GM18517 (cell line): ENCODE data around the gene DDX41.
A peak's percentile ranks its signal among the peaks of the same experiment; 100 is the strongest.

Experiments
- ATAC-seq: cut with Tn5 transposase; IDR thresholded peaks from one replicate; pipeline ENCODE4 v1.9.1; 2021; ENCODE audit warnings: mild to moderate bottlenecking, moderate library complexity; ENCODE audit not compliant: unreplicated experiment

Gene DDX41

DNA sequence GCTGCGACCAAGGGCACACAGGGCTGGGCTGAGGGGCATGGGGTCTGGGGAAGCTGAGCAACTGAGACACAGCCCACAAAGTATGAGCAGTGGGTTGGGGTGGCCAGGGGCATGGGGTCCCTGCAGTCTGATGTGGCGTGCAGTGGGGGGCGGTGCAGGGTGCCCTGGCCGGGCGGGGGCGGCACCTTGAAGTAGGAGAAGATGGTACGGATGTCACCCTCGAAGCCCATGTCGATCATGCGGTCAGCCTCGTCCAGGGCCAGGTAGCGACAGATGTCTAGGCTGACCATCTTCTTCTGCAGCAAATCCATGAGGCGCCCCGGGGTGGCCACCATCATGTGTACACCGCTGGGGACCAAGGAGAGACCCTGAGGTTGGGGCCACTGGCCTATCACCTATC is 3.3 kb downstream of the DDX41 start:
- ATAC-seq, result no peak

- ATAC-seq, result no peak
Observed at GRCh38 chr5:177512736-177513380, 3.9 kb downstream of the DDX41 start.

DNA sequence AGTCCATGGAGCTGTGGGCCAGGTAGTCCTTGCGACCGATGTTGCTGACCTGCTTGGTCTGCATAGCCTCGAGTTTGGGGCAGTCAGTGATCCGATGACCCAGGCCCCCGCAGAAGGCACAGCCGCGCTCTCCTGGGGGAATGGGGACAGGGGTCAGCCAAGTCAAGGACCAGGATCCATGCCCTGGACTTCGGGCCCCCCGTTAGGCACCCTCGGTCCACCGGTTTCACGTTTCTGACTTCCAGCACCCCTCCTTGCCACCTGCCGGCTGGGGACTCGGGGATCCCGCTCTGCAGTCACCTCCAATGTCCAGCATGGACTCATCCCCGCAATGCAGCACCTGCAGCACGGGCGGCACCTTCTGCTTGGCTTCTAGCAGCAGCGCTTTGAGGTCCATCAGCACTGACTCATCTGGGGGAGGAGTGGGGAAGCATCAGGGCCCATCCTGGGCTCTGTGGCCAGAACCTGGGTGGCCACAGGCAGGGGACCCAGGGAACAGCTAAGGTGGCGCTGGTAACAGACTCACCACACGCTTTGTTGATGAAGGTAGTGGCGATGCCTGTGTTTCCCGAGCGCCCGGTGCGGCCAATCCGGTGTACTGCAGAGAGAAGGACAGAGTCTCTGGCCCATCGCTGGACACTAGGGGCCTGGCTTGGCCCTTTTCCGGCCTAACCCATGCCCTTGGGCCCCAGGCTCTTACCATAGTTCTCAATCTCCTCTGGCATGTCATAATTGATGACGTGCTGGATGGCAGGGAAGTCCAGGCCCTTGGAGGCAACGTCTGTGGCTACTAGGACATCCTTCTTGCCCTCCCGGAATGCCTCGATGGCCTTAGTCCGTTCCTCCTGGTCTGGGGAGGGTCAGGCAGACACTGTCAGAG is 4.7 kb downstream of the DDX41 start:
- no peak for ATAC-seq

- no peak for ATAC-seq
Observed at GRCh38 chr5:177511181-177511580, 5.6 kb downstream of the DDX41 start.

- peak; percentile 33 for ATAC-seq
Observed at GRCh38 chr5:177510567-177511053, 6.2 kb downstream of the DDX41 start.

DNA sequence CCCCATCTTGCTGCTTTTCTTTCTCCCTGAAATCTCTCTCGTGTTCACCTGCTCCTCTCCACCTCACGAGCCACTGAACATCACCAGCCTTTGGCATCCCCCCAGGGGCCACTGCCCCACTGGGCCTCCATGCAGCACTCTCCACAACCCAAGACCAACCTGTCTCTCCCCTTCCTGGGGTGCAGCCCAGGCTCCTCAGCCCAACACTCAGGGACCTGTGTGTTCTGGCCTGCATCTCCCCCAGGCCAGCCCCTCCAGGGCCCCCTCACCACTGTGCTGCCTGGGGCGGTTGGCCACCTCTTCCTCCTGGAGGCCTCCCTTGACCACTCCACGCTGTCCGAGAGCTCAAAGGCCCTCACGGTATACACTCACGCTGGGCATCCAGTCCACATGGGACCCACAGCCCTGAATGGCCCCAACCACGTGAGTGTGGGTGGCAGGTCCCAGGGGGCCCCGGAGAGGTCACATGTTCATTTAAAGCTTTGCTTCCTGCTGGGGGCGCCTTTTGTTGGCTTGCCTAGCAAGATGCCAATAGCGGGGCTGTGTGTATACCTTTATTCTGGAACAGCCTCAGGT is 6.7 kb downstream of the DDX41 start:
- peak; percentile 40 for ATAC-seq

GRCh38 chr5:177509381-177509951 is 7.3 kb downstream of the DDX41 start, which contains the start of gene DOK3:
Gene DOK3, minus strand, starts transcription at chr5:177509826. Its CDS starts 286 bp downstream, at chr5:177509540.
- peak; percentile 15 for ATAC-seq

GRCh38 chr5:177508837-177509236 is 7.9 kb downstream of the DDX41 start:
- peak; percentile 37 for ATAC-seq

DNA sequence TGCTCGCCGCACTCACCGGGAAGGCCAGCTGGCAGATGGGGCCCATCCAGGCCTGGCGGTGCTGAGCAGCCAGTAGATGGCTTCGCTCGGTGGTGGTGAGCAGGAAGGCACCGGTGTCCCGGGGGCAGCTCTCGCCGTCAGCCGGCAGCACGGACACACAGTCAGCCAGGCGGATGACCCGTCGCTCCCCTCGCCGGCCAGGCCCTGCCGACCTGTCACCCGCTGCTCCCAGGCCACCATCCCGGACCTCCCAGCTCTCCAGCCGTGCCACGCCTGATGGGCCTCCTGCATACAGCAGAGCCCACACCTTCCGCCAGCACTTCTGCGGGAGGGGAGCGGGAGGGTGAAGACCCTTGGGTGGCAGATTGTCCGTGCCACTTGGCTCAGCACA is 8.5 kb downstream of the DDX41 start:
- no peak for ATAC-seq

DNA sequence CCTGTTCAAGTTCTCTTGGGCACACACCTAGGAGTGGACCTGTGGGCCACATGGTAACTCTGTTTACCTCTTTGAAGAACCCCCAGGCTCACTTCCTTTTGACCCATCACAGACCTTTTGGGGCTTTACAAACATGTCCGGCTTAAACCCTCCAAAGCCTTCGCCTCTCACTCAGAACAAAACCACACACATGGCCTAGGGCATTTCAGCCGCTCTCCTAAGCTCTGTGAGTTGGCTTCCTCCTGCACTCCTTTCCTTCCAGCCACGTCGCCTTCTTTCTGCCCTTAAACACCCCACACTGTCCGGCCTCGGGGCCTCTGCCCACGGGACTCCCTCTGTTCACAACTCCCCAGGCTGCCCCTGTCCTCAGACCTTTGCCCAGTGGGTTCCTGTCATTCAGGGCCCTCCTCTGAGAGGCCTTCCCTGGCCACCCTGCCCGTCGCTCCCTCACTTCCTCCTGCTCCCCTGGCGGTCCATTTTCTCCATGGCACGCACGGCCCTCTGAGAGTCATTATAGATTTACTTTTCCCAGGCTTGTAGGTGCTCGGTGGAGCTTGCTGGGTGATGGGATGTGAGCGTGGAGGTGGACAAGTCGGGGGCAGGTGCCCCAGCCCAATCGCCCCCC is 9.1 kb downstream of the DDX41 start:
- ATAC-seq, result no peak

DNA sequence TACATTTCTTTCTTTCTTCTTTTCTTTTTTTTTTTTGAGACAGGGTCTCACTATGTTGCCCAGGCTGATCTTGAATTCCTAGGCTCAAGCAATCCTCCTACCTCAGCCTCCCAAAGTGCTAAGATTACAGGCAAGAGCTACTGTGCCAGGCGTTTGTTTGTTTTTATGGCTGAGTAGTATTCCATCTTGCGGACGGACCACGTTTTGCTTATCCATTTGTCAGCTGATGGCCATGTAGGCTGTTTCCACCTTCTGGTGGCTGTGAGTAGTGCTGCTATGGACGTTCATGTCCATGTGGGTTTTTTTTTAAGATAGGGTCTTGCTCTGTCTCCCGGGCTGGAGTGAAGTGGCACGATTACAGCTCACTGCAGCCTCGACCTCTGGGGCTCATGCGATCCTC is 9.6 kb downstream of the DDX41 start:
- no peak for ATAC-seq

DNA sequence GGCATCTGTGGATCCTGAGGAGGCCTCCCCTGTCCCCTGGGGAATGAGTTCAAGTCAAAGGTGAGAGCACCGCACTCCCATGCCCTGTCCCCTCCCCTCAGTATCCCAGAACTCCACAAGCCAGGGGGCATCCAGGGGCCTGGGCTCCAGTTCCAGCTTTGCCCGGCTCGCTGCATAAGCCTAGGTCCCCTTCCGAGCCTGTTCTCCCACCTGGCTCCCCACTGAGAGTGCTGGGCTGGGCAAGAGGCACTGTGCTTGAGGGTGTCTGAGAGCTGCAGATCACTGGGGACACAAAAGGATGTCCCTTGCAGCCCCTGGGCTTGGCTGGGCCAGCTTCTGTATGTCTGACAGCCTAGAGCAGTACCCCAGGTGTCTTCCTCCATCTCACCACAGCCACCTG is 11.7 kb downstream of the DDX41 start:
- no peak for ATAC-seq

- ATAC-seq, result no peak
Observed at GRCh38 chr5:177504086-177505056, 12.4 kb downstream of the DDX41 start.

DNA sequence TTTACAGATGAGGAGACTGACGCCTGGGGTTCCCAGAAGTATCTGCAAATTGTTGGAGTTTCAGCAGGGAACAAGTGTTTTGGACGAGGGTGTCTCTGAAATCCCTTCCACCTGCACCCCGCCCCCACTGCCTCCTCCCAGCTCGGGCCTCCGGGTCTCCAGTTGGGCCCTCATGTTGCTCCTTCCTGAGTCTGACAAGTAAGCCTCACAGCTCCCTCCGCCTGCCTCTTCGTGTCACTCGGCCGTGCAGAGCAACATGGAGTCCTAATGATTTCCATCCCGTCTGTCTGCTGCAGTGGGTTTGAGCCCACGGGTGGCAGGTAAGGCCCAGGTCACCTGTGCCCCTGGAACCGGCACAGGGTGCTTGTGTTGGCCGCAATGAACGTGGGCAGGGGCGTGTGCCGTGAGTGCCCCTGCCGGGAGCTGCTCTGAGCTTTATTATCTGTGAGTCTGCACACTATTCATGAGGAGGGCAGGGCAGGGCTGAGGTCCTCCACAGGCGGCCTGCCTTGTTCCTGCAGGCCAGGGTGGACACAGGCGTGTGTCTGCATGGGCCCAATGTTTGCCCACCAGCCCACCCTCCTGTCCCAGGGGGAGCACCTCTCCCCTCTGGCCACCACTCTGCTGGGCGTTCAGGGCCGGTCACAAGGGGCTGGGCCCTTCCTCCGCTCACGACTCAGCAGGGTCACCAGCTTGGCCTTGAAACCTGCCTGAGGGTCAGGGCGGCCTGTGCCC is 13.2 kb downstream of the DDX41 start:
- ATAC-seq, result no peak

DNA sequence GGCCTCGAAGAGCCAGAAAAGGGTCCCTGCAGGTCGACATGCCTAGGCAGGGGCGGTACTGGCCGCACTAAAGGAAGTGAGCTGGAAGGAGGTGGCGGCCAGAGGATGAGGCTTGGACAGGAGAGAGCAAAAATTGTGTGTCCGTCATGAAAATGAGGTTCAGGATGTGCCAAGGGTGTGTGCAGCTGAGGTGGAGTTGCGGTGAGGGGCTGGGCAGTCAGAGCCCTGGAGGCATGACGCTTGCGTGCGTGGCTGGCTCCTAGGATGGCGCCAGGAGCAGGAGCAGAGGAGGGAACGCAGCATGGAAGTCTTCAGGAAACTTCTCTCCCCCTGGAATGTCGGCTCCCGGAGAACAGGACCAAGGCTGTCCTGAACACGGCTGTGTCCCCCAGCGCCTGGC is 13.9 kb downstream of the DDX41 start:
- no peak for ATAC-seq

DNA sequence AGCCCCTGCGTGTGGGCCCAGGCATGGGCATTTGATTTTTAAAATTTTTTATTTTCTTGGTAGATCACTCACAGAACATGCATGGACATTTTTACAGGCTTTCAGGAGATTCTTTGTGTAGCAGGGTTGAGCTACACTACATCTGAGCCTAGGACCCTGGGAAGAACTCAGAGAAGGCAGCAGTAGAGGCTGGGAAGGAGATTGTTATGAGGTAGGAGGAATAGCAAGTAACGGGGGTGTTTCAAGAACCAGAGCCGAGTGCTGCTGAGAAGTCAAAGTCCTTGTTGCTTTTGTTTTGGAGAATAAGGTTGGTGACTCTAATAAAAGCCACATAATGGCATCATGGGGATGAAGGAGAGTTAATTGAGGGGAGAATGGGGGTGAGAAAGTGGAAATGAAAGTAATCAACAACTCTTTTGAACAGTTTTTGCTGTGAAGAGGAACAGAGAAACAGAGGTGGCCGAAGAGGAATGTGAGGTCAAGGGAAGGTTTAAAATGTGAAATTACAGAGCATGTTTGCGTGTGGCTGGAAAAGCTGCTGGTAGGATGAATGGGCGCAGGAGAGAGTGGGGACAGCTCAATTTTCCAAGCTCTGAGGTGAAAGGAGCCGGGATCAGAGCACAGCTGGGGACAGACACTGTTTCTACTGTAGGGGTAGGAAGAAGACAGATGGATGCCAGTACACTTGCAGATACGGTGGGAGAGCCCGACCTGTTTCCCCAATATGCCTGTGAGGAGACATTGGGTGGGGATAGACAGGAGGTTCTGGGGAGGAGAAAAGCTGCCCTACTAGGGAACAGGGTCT is 14.7 kb downstream of the DDX41 start:
- no peak for ATAC-seq

DNA sequence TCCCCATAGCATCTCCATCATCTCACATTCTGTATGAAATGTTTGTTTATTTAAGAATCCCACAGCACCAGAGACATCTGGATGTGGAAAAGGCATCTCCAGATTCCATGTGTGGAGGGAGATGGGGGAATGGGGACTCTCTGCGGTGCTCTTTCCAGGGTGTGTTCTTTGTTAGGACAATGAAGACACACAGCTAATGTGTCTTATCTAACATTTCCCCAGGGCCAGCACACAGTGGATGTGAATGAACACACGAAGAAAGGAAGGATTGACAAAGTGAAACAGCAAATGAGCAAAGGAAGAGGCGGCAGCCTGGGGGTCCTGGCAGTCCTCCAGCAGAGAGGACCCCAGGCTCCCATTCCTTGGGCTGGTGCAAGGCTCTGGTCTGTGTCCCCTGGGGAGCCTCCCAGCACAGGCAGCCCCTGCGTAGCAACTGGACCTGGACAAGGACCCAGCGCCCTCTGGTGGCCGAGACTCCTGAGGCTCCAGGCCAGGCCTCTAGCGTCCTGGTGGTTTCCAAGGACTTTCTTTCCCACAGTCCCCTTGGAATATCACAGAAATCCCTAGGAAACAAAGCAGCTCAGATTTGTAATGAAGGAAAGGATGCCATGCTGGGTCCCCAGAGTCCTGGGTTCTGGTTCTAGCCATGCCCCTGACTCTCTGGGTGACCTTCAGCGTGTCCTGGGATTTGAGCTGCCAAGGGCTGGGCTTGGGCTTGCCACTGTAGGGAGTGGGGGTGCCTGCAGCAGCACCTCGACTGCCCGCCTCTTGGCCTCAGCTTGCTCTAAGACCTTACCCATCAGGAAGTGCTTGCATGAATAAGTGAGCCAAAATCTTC is 15.9 kb downstream of the DDX41 start:
- no peak for ATAC-seq
